ENCODE measurements around the gene COG6. TPM values are rescaled to one million over a fixed set of nuclear protein-coding genes. Genes with fewer than 3 reads are reported as not detected.

Gene COG6
- total and polyA plus RNA-seq, 2 of the 13 experiments (the other 11 are each of a cell fraction or from before 2014, with no cell fraction given), result 23.5 to 26.1 TPM

- TF ChIP-seq ARID3A (IDR thresholded peaks at IDR 0.05; ENCODE audit: low read depth, low read length) (no peak), ZNF275 (CRISPR knock-in tag; IDR thresholded peaks at IDR 0.05; ENCODE audit: borderline replicate concordance) (no peak), ARID5B (CRISPR knock-in tag; IDR thresholded peaks at IDR 0.05) (no peak), MLXIP (CRISPR knock-in tag; IDR thresholded peaks at IDR 0.05; ENCODE audit: borderline replicate concordance) (no peak), NFIC (IDR thresholded peaks at IDR 0.05; ENCODE audit: low read length) (no peak), ZNF513 (CRISPR knock-in tag; conservative IDR thresholded peaks at IDR 0.05) (no peak)
Measured at GRCh38 chr13:39670445-39670844, 15.0 kb downstream of the COG6 start (continued).

Data from HepG2 (cell line).